Astrocyte of the spinal cord (primary cell): Measurements from ENCODE around the gene DAP.
"Not testable (repeated sequence)": the region's sequence is repeated elsewhere in the genome, so short reads cannot be mapped to it uniquely, and the experiment has no call there.

Experiments
- DNase-seq: peaks from one replicate; pipeline ENCODE4 v3.0.0; 2011; ENCODE audit warnings: low read depth, low spot score
- H3K4me3 ChIP-seq: 2 replicates; pipeline ENCODE4 v1.5.1; 2011; ENCODE audit warnings: low read depth, mild to moderate bottlenecking, low read length, moderate library complexity
- in situ Hi-C: cut with HindIII; loops from 2 replicates; pipeline ENCODE4 v1.10.0; 2017; ENCODE audit warnings: low sequenced_read_pairs
- TF ChIP-seq, protein P1 (sequence below): IDR thresholded peaks from 2 replicates; pipeline ENCODE4 v1.5.1; 2012; ENCODE audit warnings: low read depth, mild to moderate bottlenecking, low read length, inconsistent platforms

Gene DAP

DNA sequence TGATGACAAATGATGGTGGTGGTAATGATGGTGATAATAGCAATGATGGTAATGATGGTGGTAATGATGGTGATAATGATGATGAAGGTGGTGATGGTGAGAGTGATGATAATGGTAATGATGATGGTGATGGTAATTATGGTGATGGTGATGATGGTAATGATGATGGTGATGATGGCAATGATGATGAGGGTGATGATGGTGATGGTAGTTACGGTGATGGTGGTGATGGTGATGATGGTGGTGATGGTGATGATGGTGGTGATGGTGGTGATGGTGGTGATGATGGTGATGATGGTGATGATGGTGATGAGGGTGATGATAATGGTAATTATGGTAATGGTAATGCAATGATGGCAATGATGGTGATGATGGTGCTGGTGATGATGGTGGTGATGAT lies 91.1 kb downstream of the DAP start:
- DNase-seq = no peak
- TF ChIP-seq, protein P1, sequence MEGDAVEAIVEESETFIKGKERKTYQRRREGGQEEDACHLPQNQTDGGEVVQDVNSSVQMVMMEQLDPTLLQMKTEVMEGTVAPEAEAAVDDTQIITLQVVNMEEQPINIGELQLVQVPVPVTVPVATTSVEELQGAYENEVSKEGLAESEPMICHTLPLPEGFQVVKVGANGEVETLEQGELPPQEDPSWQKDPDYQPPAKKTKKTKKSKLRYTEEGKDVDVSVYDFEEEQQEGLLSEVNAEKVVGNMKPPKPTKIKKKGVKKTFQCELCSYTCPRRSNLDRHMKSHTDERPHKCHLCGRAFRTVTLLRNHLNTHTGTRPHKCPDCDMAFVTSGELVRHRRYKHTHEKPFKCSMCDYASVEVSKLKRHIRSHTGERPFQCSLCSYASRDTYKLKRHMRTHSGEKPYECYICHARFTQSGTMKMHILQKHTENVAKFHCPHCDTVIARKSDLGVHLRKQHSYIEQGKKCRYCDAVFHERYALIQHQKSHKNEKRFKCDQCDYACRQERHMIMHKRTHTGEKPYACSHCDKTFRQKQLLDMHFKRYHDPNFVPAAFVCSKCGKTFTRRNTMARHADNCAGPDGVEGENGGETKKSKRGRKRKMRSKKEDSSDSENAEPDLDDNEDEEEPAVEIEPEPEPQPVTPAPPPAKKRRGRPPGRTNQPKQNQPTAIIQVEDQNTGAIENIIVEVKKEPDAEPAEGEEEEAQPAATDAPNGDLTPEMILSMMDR = no peak
- H3K4me3 ChIP-seq = no peak overlapping the region
- in situ Hi-C loops = no loop called here

DNA sequence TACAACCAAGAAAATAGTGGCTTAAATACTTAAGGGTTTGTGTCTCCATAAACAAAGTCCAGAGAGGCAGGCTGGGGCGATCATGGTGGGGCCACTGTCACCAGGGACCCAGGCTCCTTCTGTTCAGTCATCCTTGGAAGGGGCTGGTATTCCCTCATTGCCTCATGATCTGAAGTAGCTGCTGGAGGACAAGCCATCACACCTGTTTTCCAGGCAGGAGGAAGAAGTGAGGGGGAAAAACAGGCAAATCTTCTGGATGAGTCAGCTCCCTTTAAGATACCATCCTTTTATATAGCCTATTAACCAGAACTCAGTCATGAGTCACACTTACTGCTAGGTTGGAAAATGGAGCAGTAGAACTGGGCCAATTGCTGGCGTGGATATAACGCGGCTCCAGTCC lies 92.3 kb downstream of the DAP start:
- TF ChIP-seq, protein P1 = no peak
- no peak overlapping the region for H3K4me3 ChIP-seq
- in situ Hi-C loops = no loop called here
- no peak for DNase-seq

DNA sequence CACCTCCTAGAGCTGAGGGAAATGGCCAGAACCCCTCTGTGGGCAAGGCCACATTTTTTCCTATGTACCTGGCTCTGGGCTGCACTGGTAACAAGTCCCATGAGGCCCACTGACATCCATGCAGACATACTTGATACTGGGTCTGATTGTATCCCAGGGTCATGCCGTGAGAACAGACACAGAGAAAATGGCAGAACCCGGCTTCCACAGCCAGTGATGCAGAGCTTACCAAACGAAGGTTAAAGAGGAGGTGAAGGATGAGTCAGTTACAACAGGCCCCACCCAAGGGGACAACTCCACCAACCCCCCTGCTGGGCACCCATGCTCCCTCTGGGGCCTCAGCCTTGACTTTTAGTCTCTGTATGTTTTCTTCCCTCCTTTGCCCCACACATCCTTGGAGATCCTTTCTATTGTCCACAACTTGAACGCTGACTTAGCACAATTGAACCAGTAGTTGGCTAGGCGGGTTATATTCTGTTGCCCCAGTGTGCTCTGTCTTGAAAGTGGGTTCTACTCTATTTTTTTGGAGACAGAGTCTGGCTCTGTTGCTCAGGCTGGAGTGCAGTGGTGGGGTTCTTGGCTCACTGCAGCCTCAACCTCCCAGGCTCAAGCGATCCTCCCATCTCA lies 93.5 kb downstream of the DAP start:
- in situ Hi-C loops = no loop called here
- H3K4me3 ChIP-seq = no peak overlapping the region
- no peak for DNase-seq
- TF ChIP-seq, protein P1 = no peak

DNA sequence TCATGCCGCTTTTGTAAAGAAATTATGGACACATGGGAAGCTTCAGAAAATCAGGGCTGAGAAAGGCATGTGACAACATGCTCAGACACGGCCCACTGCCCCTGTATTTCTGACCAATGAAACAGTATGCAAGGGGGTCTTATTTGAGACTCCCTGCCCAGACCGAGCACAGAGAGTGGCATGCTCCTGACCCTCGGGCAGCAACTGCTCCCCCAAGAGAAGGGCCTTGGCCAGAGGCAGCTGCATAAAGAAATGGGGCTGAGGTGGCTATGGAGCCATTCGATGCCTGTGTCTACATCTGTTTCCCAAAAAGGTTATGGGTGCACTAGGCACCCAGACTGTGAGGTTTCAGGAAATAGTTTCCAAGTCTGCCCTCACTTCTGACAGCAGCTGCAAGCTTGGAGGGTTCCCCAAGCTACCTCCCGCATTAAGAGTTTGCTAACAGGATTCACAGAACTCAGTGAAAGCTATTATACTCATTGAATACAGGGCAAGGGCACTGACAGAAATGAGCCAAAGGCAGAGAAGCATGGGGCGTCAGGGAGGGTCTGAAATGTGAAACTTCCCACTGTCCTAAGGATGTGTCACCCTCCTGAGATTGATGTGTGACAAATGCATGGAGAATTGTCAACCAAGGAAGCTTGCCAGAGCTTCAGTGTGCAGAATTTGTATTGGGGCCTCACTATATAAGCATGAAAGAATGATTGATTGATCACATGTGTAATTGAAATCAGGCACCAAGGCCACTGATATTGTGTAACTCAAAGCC lies 94.3 kb downstream of the DAP start:
- no peak overlapping the region for H3K4me3 ChIP-seq
- DNase-seq = no peak
- TF ChIP-seq, protein P1 = no peak
- in situ Hi-C loops = no loop called here

DNA sequence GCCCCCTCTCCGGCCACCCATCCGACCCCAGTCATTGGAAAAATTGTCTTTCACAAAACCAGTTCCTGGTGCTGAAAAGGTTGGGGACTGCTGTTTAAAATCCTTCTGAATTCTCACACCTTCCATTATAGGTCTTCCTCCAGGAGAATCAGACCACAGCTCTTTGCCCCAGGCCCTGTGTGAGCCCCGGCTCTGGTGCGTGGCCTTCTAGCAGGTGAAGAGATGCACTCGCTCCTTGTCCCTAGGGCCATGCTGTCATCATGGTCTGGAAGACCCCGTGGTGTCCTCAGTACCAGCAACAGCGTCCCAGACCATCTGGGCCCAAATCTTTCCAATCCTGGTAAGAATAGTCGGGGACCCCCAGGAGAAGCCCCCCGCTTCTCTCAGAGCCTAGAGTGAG lies 95.2 kb downstream of the DAP start:
- no peak for DNase-seq
- in situ Hi-C loops = no loop called here
- H3K4me3 ChIP-seq = no peak overlapping the region
- TF ChIP-seq, protein P1 = no peak

DNA sequence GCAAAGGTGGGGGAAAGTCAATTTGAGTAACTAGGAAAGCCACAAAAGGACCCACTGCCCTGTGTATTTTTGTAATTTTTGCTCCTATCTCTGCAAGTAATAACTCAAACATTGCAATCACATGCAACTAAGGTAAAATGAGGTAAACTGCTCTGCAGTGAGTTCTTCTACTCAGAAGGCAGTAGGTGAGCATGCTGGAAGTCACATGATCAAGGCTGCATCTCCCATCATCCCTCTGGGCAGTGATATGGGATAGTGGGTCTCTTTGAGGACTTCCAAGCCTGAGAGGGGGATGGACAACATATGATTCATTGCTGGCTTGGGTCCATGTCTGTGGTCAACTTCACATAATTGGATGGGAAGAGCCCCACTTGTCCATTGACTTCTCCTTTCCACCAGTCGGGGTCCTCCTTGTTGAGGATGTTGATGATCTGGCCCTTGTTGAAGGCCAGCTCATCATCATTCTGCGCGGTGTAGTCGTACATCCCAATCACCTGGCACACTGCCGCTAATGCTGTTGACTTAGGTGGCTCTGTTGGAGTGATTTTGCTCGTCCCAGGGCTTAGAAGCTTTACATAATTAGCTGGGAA lies 96.8 kb downstream of the DAP start:
- in situ Hi-C loops, H3K4me3 ChIP-seq: not testable (repeated sequence)
- DNase-seq = peak; percentile 26

DNA sequence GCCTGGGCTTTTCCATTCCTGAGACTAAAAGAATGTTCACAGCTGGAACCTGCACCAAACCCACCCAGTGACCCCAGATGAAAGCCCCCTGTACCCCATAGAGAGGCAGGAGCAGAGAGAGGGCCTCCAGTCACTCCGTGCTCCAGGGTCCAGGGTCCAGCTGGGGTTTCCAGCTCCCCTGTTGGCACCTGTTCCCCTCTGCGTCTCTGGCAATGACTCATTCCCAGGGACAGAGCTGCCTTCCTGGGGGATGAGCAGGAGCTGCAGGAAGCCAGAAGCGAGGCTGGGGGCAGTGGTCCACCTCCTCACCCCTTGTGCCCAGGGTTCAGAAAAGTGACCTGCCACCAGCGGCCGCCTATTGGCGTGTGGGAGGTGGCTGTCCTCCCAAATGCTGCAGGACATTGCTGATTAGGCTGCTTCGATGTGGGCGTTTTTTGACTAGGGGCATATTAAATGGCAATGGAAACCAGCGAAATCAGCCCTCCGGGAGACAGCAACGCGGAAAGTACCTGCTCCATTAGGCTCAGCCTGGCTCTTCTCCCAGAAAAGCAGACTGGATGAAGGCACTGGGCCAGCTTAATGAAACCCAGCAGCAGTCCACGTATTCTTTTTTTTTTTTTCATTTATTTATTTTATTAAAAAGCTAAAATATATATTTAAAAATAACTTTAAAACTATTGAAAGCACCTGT lies 97.4 kb downstream of the DAP start:
- DNase-seq = peak; percentile 38
- no peak overlapping the region for H3K4me3 ChIP-seq
- TF ChIP-seq, protein P1 = no peak
- in situ Hi-C loops = no loop called here
